Measurements from ENCODE around the gene ACOT7. TPM values are rescaled to one million over a fixed set of nuclear protein-coding genes. Genes with fewer than 3 reads are reported as not detected.
"Not testable (repeated sequence)": the region's sequence is repeated elsewhere in the genome, so short reads cannot be mapped to it uniquely, and the experiment has no call there.

The ACOT7 gene
- total RNA-seq, 4 donors from 2014 or later, result 15.0 to 38.7 (median 28.6) TPM

DNA sequence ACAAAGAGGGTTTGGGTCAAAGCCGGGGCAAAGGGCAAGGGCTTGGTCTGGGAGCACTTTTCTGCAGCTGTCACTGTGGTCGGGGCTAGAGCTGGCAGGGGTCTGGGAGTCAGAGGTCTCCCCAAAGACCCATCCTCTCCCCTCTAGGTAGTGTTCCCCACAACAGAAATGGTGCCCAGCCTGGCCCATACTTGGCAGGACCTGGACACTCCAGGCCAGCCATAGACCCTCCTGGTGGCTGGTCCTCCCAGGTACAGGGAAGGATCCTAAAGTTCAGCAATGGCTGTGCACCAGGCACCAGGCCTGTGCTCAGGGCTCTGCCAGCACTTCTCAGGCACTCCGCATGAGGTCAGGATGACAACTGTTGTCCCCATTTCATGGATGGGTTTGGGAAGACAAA is 42.0 kb upstream of the ACOT7 start:
- peaks cover 0 to 62% (median 20%) of the 10 kb centered on the region in 4 donors for H3K27me3 ChIP-seq

GRCh38 chr1:6435129-6435528 is 41.6 kb upstream of the ACOT7 start:
- Histone ChIP-seq H3K4me3 (no peak overlapping the region), H3K9me3 (no peaks in the 10 kb centered on the region), H3K36me3 (no peaks in the 10 kb centered on the region), H3K27ac (replicated peaks in 1 of 4) (no peak overlapping the region), H3K4me1 (peaks cover 0 to 3% (median 2%) of the 10 kb centered on the region in 4 donors), H3K27me3 (peaks cover 0 to 62% (median 16%) of the 10 kb centered on the region in 4 donors)
- no peak for DNase-seq (ENCODE audit: extremely low spot score)
- intact Hi-C loops (cut with DNase I), result no loop called here
- no peak for TF ChIP-seq EP300 (IDR thresholded peaks at IDR 0.05)
- no peak for TF ChIP-seq CTCF (IDR thresholded peaks at IDR 0.05)
- TF ChIP-seq POLR2A (IDR thresholded peaks at IDR 0.05; ENCODE audit: low read depth), result no peak
- TF ChIP-seq POLR2AphosphoS5 (IDR thresholded peaks at IDR 0.05), result no peak
- WGBS, result 89% methylated on average over 15 of the region's 15 CpGs

More for the DNA sequence above, 42.0 kb upstream of the ACOT7 start:
- intact Hi-C loops (cut with DNase I), result no loop called here
- Histone ChIP-seq H3K36me3 (no peaks in the 10 kb centered on the region), H3K4me3 (no peak overlapping the region), H3K4me1 (peaks cover 0 to 7% (median 7%) of the 10 kb centered on the region in 4 donors), H3K9me3 (no peaks in the 10 kb centered on the region), H3K27ac (replicated peaks in 1 of 4) (no peak overlapping the region)
- TF ChIP-seq CTCF (IDR thresholded peaks at IDR 0.05) (no peak), POLR2A (IDR thresholded peaks at IDR 0.05; ENCODE audit: low read depth) (no peak), POLR2AphosphoS5 (IDR thresholded peaks at IDR 0.05) (no peak), EP300 (IDR thresholded peaks at IDR 0.05) (no peak)
- no peak for DNase-seq (ENCODE audit: extremely low spot score)
- 68% methylated on average over 3 of the region's 3 CpGs for WGBS

DNA sequence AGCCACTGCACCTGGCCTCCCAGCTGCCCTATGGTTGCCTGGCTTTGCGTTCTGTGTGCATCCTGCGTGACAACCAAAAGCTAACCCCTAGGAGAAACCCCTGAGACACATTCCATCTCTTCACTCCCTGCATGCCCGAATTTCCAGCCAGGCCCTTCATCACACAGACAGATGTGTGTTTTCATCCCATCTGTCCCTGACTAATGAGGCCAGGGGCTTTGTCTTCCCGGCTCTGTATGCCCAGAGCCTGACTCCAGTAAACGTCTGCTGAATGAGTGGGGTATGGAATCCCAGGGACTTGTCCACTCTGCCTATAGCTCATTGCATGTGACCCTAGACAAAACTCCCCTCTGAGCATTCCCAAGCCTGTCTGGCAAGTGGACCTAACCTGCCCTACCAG is 40.6 kb upstream of the ACOT7 start:
- DNase-seq (ENCODE audit: extremely low spot score), result no peak
- intact Hi-C loops (cut with DNase I), result no loop called here
- TF ChIP-seq CTCF (IDR thresholded peaks at IDR 0.05), result no peak
- no peak for TF ChIP-seq POLR2A (IDR thresholded peaks at IDR 0.05; ENCODE audit: low read depth)
- no peak for TF ChIP-seq EP300 (IDR thresholded peaks at IDR 0.05)
- TF ChIP-seq POLR2AphosphoS5 (IDR thresholded peaks at IDR 0.05), result no peak
- WGBS, result 61% methylated on average over 5 of the region's 5 CpGs
- H3K27ac ChIP-seq (replicated peaks in 1 of 4), result no peak overlapping the region
- no peaks in the 10 kb centered on the region for H3K4me1 ChIP-seq
- H3K4me3 ChIP-seq, result no peak overlapping the region
- H3K27me3 ChIP-seq, result peaks cover 0 to 62% (median 9%) of the 10 kb centered on the region in 4 donors
- no peaks in the 10 kb centered on the region for H3K36me3 ChIP-seq
- no peaks in the 10 kb centered on the region for H3K9me3 ChIP-seq

- DNase-seq (ENCODE audit: extremely low spot score); intact Hi-C loops (cut with DNase I); H3K36me3 ChIP-seq; H3K9me3 ChIP-seq; H3K4me3 ChIP-seq; H3K27ac ChIP-seq (replicated peaks in 1 of 4); H3K4me1 ChIP-seq: not testable (repeated sequence)
- 78% methylated on average over 10 of the region's 13 CpGs for WGBS
- H3K27me3 ChIP-seq, result peaks cover 0 to 62% (median 13%) of the 10 kb centered on the region in 4 donors
Measured at GRCh38 chr1:6431645-6432579, 38.3 kb upstream of the ACOT7 start.

GRCh38 chr1:6429660-6430411 is 36.3 kb upstream of the ACOT7 start:
- no CpG with 5 or more reads among the region's 19 CpGs for WGBS
- intact Hi-C loops (cut with DNase I); H3K36me3 ChIP-seq; H3K4me3 ChIP-seq; H3K27ac ChIP-seq (replicated peaks in 1 of 4); DNase-seq (ENCODE audit: extremely low spot score); H3K9me3 ChIP-seq; H3K4me1 ChIP-seq: not testable (repeated sequence)
- peaks cover 0 to 70% (median 31%) of the 10 kb centered on the region in 4 donors for H3K27me3 ChIP-seq

DNA sequence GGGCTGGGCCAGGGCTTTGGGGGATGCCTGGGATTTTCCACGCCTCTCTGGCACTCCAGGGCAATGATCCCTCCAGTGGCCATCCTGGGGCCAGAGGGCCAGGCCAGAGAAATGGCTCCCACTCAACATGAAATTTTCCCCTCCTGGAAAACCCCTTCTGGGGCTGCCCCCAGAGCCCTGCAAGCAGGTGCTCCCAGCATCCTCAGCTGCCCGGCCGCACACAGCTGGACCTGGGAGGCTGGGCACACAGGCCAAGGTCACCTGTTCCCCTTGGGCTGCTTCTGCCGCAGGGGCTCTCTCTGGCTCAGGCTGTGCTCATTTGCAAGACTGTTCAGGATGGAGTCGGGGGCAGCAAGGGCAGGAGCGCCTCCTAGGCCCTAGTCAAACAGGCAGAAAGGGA is 34.9 kb upstream of the ACOT7 start:
- peaks cover 16 to 21% (median 20%) of the 10 kb centered on the region in 4 donors for H3K4me1 ChIP-seq
- intact Hi-C loops (cut with DNase I); H3K27ac ChIP-seq (replicated peaks in 1 of 4); H3K36me3 ChIP-seq; H3K9me3 ChIP-seq; H3K4me3 ChIP-seq; DNase-seq (ENCODE audit: extremely low spot score): not testable (repeated sequence)
- H3K27me3 ChIP-seq, result peaks cover 0 to 84% (median 43%) of the 10 kb centered on the region in 4 donors
- WGBS, result 100% methylated on average over 3 of the region's 6 CpGs

Data from esophagus muscularis mucosa (tissue), 4 donors.